ENCODE measurements around the gene WDR81. TPM values are rescaled to one million over a fixed set of nuclear protein-coding genes. Genes with fewer than 3 reads are reported as not detected.

The WDR81 gene
- total RNA-seq, 2 experiments from 2014 or later = 24.8 to 25.0 TPM

- CTCF ChIA-PET = no interaction called here
- Histone ChIP-seq H3K4me1 (ENCODE audit: insufficient read depth, low read length) (peaks cover 38% of the 10 kb centered on the region), H3K27me3 (ENCODE audit: control insufficient read depth in 1 of 2, insufficient read depth in 2 of 2, low read length in 2 of 2) (no peaks in the 10 kb centered on the region), H3K36me3 (ENCODE audit: insufficient read depth, low read length) (peaks cover 74% of the 10 kb centered on the region), H3K4me3 (ENCODE audit: low read length) (no peak overlapping the region), H3K27ac (ENCODE audit: low read depth in 1 of 2, low read length in 2 of 2) (no peak overlapping the region), H3K9me3 (ENCODE audit: control insufficient read depth in 1 of 2, insufficient read depth in 1 of 2, low read length in 2 of 2) (no peaks in the 10 kb centered on the region)
- Mint-ChIP-seq H3K27me3 (no peaks in the 10 kb centered on the region), H3K4me1 (ENCODE audit: low read depth) (peaks cover 21% of the 10 kb centered on the region), H3K27ac (no peak overlapping the region), H3K4me3 (no peak overlapping the region), H3K36me3 (ENCODE audit: low read depth) (peaks cover 48% of the 10 kb centered on the region), H3K9me3 (no peaks in the 10 kb centered on the region)
- TF ChIP-seq, protein P1, sequence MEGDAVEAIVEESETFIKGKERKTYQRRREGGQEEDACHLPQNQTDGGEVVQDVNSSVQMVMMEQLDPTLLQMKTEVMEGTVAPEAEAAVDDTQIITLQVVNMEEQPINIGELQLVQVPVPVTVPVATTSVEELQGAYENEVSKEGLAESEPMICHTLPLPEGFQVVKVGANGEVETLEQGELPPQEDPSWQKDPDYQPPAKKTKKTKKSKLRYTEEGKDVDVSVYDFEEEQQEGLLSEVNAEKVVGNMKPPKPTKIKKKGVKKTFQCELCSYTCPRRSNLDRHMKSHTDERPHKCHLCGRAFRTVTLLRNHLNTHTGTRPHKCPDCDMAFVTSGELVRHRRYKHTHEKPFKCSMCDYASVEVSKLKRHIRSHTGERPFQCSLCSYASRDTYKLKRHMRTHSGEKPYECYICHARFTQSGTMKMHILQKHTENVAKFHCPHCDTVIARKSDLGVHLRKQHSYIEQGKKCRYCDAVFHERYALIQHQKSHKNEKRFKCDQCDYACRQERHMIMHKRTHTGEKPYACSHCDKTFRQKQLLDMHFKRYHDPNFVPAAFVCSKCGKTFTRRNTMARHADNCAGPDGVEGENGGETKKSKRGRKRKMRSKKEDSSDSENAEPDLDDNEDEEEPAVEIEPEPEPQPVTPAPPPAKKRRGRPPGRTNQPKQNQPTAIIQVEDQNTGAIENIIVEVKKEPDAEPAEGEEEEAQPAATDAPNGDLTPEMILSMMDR (IDR thresholded peaks at IDR 0.05) = no peak
- POLR2A ChIA-PET = no interaction called here
- DNase-seq = no peak
- no peak for ATAC-seq (ENCODE audit: poor library complexity)
- intact Hi-C loops (cut with DNase I, micrococcal nuclease) = no loop called here
Observed at GRCh38 chr17:1732833-1733321, 8.4 kb downstream of the WDR81 start.

- peak in 1 of 14 experiments; percentile 15 for DNase-seq
Observed at GRCh38 chr17:1733759-1734158, 9.3 kb downstream of the WDR81 start.

GRCh38 chr17:1735418-1735817 lies 10.9 kb downstream of the WDR81 start:
- Histone ChIP-seq H3K4me1 (ENCODE audit: insufficient read depth, low read length) (peaks cover 19% of the 10 kb centered on the region), H3K9me3 (ENCODE audit: control insufficient read depth in 1 of 2, insufficient read depth in 1 of 2, low read length in 2 of 2) (no peaks in the 10 kb centered on the region), H3K27ac (ENCODE audit: low read depth in 1 of 2, low read length in 2 of 2) (no peak overlapping the region), H3K36me3 (ENCODE audit: insufficient read depth, low read length) (peaks cover 61% of the 10 kb centered on the region), H3K4me3 (ENCODE audit: low read length) (no peak overlapping the region), H3K27me3 (ENCODE audit: control insufficient read depth in 1 of 2, insufficient read depth in 2 of 2, low read length in 2 of 2) (no peaks in the 10 kb centered on the region)
- ChIA-PET POLR2A (no interaction called here), CTCF (no interaction called here)
- no peak for ATAC-seq (ENCODE audit: poor library complexity)
- no peak for DNase-seq
- H3K27ac Mint-ChIP-seq = no peak overlapping the region
- H3K36me3 Mint-ChIP-seq (ENCODE audit: low read depth) = peaks cover 29% of the 10 kb centered on the region
- H3K4me1 Mint-ChIP-seq (ENCODE audit: low read depth) = peaks cover 13% of the 10 kb centered on the region
- no peaks in the 10 kb centered on the region for H3K9me3 Mint-ChIP-seq
- no peaks in the 10 kb centered on the region for H3K27me3 Mint-ChIP-seq
- TF ChIP-seq, protein P1 (IDR thresholded peaks at IDR 0.05) = no peak
- no peak overlapping the region for H3K4me3 Mint-ChIP-seq
- intact Hi-C loops (cut with DNase I, micrococcal nuclease) = no loop called here

More at GRCh38 chr17:1733759-1734158, 9.3 kb downstream of the WDR81 start:
- Mint-ChIP-seq H3K9me3 (no peaks in the 10 kb centered on the region), H3K4me1 (ENCODE audit: low read depth) (peaks cover 21% of the 10 kb centered on the region), H3K27ac (no peak overlapping the region), H3K36me3 (ENCODE audit: low read depth) (peaks cover 42% of the 10 kb centered on the region), H3K27me3 (no peaks in the 10 kb centered on the region), H3K4me3 (no peak overlapping the region)
- no peak for ATAC-seq (ENCODE audit: poor library complexity)
- Histone ChIP-seq H3K4me3 (ENCODE audit: low read length) (no peak overlapping the region), H3K27me3 (ENCODE audit: control insufficient read depth in 1 of 2, insufficient read depth in 2 of 2, low read length in 2 of 2) (no peaks in the 10 kb centered on the region), H3K36me3 (ENCODE audit: insufficient read depth, low read length) (peaks cover 68% of the 10 kb centered on the region), H3K4me1 (ENCODE audit: insufficient read depth, low read length) (peaks cover 32% of the 10 kb centered on the region), H3K9me3 (ENCODE audit: control insufficient read depth in 1 of 2, insufficient read depth in 1 of 2, low read length in 2 of 2) (no peaks in the 10 kb centered on the region), H3K27ac (ENCODE audit: low read depth in 1 of 2, low read length in 2 of 2) (no peak overlapping the region)
- intact Hi-C loops (cut with DNase I, micrococcal nuclease) = no loop called here
- POLR2A ChIA-PET = no interaction called here
- CTCF ChIA-PET = no interaction called here
- TF ChIP-seq, protein P1 (IDR thresholded peaks at IDR 0.05) = no peak
